HG03558 (cell line): ENCODE results near the gene OXCT2.
"Not testable (repeated sequence)": the region's sequence is repeated elsewhere in the genome, so short reads cannot be mapped to it uniquely, and the experiment has no call there.

ENCODE experiments used
- ATAC-seq: cut with Tn5 transposase; IDR thresholded peaks from one replicate; pipeline ENCODE4 v1.9.1; 2021; ENCODE audit warnings: moderate number of reproducible peaks; ENCODE audit not compliant: unreplicated experiment; ENCODE audit errors: extremely low read depth

The OXCT2 gene

DNA sequence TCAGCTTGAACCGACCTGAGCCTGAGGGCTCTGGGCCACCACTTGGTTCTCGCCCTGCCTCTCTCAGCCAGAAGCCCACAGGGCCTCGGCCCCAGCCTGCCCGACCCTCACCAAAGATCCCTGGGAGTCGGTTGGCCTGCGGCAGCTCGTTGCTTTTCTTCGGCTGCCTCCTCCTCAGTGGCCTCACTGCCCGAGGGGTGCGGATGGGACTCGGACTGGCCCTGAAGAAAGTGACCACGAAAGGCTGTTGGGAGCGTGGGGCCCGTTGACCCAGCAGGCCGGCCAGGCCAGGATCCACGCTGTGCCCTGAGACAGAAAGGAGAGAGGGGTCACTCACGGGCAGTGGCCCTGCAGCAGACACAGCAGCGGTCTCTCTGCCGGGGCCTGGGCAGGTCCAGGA lies 6.6 kb downstream of the OXCT2 start:
- ATAC-seq: not testable (repeated sequence)

DNA sequence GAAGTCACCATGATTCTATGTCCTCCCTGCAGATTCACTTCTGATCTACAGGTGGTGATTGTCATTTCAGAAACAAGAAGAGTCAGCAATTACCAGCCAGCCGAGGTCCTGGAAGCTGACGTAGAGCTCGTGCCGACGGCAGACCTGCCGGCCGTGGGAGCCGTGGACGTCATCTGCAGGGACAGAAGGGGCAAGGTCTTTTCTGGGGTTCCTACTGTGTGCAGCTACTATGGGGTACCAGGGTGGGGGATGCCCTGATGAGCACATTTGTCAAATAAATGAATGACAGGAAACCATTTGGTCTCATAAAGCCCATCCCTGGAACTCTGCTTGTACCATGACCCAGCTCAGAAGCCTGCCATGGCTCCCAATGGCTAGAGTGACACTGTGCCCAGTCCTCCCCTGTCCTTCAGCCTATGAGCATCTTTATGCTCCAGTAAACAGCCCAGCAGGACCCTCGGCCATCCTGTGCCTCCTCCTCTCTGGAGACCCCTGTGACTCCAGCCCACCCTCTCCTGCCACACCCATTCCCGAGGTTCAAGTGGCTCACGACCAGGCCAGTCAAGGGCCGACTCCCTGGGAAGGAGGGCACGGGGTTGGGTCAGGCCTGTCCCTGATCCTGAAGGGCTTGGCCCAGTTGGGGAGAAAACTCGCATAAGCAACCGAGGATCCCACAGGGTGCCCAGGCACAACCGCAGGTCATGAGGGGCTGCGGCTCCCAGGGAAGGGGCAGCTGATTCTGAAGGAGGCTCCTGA lies 7.4 kb downstream of the OXCT2 start:
- not testable (repeated sequence) for ATAC-seq

DNA sequence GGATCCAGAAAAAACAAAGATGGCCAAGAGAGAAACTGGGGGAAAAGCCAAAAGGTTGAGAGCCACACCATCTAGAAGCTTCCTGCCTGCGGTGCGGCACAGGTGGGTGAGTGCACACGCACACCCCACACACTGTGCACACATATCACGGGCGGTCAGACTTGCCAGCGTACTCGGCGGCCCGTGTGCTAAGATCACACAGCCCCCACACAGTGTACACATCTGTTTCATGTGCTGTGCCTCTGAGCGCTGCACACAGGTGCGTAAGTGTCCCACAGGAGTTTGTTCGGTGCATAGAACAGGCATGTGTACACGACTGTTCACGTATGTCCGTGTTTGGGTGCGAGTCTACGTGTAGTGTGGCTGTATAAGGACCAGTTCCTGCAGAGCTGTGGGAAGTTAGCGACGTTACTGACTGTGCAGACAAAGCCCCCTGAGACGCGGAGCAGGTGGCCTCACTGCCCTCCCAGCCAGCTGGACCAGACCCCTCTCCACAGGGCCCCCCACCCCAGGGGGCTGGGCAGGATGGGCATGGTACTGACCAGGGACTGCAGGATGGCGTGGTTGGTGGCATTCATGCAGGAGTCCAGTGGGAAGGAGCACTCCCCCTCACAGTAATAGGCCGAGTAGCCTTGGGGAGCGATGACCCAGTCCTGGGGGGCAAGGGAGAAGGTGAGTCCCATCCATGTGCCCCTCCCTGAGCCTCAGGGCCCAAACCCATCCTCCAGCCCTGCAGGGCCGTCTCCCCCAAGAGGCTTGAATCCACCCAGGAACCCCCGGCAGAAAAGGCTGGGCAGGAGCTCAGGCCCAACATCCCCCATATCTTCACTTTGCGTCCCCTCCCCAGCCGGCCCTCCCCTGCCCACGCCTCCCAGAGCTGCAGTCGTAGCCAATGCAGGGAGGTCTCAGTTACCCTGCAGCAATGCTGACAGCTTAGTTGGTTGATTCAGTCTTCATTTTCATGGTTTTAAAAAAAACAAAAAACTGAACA lies 8.3 kb downstream of the OXCT2 start:
- ATAC-seq: no peak

- no peak for ATAC-seq
These were observed 9.4 kb downstream of the OXCT2 start for GRCh38 chr1:39761557-39762260.

DNA sequence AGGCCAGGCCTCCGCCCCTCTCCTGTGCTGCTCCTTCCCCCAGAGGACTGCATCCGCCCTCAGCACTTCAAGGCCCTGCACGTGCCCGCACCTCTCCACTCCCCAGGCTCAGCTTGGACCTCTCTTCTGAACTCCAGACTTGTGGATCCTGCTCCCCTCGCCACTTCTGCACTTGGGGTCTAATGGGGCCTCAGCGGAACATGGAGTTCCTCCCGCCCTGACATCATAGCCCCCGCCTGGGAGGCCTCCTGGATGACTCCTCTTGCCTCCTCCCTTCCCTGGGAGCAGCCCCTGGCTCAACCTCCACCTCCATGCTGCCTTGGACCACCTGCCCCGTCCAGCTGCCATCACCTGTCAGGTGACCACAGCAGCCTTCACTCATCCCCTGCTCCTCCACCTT lies 10.1 kb downstream of the OXCT2 start:
- ATAC-seq: no peak

GRCh38 chr1:39760074-39761008 lies 10.8 kb downstream of the OXCT2 start:
- no peak for ATAC-seq

DNA sequence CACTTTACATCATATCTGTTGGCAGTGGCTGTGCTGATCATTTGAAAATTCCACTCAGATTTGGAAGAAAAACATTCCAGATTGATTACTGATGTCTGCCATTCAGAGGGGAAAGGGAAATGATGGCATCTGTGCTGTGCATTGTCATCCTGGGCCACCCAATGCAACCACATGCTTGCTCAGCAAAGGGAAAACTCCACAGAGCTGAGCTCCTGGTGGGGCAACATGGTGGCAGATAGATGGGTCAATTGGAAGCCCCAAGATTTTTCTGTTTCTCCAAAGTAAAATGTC lies 11.8 kb downstream of the OXCT2 start:
- no peak for ATAC-seq

DNA sequence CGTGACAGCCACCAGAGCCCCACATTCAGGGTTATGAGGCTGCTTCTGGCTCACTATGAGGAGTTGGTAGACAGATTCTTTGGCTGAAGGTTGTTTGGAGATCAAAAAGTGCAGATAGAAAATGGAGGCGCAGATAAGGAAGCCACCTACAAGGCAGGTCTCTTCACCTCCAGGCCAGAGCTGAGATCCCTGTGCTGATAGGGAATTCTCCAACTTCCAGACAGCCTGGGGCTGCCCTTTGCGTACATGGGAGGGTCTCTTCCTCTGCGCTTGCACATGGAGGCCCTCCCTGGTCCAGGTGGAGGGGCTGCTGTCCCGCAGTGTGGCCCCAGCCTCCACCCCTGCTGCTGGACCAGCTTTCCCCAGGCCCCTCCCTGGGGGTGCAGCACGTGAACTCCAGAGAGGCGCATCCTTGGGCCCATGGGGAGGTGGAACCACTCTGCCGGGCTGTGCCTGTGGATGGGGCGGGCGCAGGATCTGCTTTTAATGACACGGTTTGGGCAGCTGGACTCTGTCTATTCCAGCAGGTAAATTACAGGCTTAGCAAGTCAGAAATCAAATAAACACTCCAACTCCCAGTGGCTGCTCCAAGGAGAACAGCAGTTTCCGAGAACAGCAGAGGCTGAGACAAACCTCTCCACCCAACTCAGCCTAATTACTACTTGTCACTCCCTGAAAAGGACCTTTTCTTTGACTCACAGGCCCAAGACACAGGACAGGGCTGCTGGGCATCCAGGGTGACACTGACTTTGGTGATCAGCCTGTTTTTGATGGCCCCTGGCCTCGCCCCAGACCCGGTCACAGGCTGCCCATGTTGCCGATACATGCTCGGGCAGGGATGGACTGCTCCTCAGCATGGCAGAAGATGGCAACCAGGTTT lies 12.4 kb downstream of the OXCT2 start:
- no peak for ATAC-seq

GRCh38 chr1:39757501-39757900 lies 13.6 kb downstream of the OXCT2 start:
- ATAC-seq: no peak

- ATAC-seq: no peak
These were observed 15.0 kb downstream of the OXCT2 start for GRCh38 chr1:39755965-39756659.

- ATAC-seq: no peak
These were observed 16.1 kb downstream of the OXCT2 start for GRCh38 chr1:39754906-39755504.

DNA sequence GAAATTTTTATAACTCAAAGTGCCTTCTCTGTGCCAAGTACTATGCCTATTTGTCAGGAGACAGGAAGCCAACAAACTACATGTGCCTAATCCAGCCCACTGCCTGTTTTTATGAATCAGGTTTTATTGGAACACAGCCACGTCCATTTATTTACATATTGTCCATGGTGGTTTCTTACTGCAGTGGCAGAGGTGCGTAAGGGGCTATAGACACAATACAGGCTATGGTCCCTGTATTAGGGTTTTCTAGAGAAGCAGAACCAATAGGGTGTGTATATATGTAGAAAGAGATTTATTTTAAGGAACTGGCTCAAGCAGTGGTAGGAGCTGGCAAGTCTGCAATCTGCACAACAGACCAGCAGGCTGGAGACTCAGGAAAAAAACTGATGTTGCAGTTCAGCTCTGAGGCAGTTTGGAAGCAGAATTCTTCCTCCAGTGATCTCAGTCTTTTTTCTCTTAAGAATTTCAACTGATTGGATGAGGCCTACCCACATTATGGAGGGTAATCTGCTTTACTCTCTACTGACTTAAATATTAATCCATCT lies 17.1 kb downstream of the OXCT2 start:
- no peak for ATAC-seq

GRCh38 chr1:39753132-39754025 lies 17.8 kb downstream of the OXCT2 start:
- ATAC-seq: no peak

DNA sequence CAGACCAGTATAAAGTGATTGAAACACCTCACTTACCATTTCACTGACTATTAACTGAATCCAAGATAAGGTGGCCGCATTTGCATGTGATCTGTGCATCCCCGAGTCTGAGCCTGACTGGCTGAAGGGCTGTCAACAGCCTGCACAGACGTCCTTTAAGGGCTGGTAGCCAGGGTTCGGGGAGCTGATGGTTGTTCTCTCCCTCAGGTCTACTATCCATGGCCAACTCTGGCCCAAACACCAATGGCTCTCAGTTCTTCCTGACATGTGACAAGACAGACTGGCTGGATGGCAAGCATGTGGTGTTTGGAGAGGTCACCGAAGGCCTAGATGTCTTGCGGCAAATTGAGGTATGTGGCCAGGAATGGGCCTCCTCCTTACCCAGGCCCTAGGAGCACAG lies 18.4 kb downstream of the OXCT2 start:
- no peak for ATAC-seq

- ATAC-seq: no peak
These were observed 19.6 kb downstream of the OXCT2 start for GRCh38 chr1:39751595-39751994.

DNA sequence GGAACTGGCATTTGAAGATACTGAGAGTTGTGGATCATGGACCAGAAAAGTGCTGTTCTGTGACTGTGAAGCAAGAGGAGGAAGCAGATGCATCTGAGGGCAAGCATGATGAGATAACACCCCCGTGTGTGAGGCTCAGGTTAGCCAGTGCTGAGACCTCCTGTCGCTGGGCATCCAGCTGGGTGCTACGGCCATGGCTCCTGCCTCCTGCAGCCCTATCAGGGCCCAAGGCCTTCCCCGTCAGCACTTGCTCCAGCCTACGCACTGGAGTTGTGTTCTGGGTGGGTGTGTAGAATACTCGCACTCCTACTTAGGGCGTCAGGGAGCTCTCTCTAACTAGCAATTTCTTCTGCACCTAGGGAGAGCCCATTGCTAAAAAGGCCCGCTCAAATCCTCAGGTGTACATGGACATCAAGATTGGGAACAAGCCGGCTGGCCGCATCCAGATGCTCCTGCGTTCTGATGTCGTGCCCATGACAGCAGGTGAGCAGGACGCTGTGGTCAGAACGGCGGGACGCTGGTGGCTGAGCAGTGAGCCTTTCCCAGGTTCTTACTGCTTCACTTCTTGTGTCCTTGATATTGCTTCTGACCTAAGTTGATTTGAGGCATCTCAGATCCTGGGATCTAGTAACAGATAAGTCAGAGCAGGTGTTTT lies 26.0 kb downstream of the OXCT2 start:
- ATAC-seq: no peak
